CD4-positive, alpha-beta T cell treated with Interleukin-6 at 100 ng/mL for 8 hours (primary cell): ENCODE measurements around the gene MAGI2.

Source experiments
- DNase-seq: peaks from one replicate; pipeline ENCODE4 v3.0.0-alpha.2; 2020; ENCODE audit warnings: mixed read lengths, low spot score

The MAGI2 gene

DNA sequence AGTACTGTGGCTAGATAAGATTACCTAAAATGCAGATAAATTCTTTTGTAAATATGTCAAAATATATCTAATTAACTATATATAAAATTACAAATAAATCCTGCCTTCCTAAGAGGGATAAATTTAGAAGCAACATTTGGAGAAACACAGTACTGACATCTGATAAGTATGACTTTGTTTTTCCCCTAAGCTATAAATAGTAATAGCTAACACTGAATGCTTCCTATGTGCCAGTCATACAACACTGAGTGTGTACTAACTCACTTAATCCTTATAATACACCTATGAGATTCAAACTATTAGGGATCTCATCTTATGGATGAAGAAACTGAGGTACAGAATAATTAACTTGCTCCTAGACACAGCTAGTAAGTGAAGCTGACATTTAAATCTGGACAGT lies 733.4 kb downstream of the MAGI2 start:
- DNase-seq = no peak

DNA sequence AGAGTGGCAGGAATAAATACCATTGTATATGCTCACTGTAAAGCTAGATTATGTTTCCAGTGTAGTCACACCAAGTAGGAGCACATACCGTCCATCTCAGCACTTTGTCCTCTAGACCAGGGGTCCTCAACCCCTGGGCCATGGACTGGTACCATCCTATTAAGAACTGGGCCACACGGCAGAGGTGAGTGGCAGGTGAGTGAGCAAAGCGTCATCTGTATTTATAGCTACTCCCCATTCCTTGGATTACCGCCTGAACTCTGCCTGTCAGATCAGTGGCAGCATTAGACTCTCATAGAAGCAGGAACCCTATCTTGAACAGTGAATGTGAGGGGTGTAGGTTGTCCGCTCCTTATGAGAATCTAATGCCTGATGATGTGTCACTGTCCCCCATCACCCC lies 735.3 kb downstream of the MAGI2 start:
- DNase-seq = no peak

DNA sequence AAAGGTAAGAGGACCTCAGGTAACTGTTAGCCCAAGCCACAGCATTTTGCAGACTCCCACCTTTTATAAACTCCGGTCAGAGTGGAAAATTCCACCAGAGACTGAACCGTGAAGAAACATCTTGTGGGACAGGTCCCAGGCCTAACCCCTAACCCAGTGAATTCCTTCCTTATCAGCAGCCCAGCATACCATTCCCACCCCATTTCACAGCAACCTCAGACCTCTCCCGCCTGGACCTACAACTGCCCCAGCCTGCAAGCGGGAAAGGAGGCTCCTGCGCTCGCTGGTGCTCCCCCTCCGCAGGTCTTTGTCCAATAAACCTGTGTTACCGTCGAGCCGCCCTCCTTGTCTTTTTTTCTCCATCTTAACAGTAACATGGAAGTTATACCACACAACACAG lies 736.6 kb downstream of the MAGI2 start:
- DNase-seq = no peak

DNA sequence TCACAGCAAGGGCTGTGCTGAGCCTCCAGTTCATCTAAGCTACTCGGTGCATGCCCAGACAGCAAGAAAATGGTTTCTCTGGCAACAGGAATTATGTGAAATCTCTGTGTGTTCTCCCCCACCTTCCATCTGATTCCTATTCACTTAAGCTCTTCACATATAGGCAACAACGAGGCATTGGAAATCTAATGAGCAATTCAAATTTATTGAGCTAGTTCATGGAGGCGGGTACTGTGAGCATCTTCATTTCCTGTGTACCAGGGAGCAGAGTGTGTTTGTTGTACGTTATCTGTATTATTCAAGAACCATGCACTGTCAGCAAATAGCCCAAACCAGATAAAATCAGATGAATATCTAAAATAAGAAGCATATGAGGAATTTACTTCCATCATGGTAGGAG lies 739.1 kb downstream of the MAGI2 start:
- no peak for DNase-seq

DNA sequence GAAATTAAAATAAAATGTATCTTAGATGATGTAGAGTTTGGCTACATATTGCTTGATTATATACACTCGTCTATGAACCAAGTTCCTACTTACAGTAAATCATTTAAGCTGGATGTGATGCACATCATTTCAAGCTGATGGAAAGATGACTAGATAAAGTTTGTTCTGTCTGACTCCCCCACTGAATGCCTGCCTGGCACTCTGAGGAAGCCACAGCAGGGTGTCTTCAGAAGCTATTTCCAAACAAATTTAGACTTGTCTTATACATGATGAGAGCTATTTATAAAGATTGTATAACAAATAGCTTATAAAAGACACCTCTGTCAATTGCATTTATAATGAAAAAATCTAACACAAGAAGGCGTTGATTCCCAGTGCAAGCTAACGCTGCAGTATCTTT lies 741.4 kb downstream of the MAGI2 start:
- no peak for DNase-seq

DNA sequence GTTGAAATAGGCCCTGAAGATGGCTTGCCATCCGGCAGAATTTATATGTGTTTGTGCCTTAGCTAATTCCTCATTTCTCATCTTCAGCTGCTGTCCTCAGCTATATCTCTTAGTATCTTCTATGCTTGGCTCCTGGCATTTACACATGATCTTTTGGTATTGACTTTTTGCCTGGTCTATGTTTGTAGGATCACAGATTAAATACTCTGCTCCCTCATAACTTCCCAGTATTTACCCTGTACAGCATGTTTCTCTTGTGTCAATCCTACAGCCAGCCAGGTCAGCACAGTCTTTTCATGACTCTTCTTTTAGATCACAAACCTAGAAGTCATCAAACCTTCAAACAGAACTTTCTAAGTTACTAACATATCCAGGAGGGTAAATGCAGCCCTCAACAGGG lies 743.8 kb downstream of the MAGI2 start:
- no peak for DNase-seq

DNA sequence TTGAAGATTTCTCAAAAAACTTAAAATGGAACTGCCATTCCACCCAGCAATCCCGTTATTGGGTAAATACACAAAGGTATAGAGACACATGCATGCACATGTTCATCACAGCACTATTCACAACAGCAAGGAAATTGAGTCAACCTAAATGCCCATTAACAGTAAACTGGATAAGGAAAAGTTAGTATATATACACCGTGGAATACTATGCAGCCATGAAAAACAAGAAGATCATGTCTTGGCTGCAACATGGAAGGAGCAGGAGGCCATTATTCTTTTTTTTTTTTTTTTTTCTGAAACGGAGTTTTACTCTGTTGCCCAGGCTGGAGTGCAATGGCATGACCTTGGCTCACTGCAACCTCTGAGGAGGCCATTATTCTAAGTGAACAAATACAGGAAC lies 749.0 kb downstream of the MAGI2 start:
- no peak for DNase-seq

DNA sequence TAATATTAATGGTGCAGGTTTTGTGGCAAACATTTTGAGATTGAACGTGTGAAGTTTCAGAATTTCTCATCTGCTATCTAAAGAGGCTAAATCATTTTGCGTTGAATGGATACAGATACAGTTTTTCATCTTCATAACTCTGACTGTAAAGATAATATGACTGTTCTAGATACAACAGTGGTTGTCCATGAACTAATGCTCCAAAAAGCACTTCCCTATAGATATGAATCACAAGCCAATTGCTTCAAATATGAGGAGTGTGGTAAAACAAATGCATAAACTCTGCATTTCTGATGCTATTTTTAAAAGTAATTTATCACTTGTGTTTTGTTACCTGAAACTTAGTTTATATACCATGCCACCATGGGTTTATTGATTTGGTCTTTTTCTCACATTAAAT lies 750.1 kb downstream of the MAGI2 start:
- no peak for DNase-seq

DNA sequence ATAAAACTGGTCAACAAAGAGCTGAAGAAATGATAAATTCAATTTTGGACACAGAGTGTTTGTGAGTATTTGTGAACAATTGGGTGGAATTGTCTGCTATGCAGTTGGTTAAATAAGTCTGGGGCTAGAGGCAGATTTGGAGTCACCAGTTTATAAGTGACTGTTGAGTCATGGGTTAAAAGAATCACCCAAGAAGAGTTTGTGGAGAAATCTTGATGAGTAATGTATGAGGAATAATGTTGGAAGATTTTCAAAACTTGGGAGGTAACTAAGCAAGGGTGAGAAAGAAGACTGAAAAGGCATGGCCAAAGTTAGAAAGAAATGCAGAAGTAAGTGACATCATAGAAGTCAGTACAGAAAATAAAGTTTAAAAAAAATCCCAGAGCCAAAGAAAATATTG lies 750.7 kb downstream of the MAGI2 start:
- DNase-seq = no peak

DNA sequence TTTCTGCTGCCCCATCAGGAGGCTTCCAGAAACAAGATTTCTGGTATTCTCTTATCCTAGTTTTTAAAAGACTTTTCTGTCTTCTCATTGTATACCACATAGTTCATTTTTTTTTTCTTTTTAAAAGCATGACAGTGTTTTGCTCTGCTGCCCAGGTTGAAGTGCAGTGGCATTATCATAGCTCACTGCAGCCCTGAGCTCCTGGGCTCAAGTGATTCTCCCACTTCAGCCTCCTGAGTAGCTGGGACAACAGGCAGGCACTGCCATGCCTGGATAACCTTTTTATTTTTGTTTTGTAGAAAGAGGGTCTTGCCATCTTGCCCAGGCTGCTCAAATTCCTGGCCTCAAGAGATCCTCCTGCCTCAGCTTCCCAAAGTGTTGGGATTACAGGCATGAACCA lies 757.6 kb downstream of the MAGI2 start:
- DNase-seq = no peak

DNA sequence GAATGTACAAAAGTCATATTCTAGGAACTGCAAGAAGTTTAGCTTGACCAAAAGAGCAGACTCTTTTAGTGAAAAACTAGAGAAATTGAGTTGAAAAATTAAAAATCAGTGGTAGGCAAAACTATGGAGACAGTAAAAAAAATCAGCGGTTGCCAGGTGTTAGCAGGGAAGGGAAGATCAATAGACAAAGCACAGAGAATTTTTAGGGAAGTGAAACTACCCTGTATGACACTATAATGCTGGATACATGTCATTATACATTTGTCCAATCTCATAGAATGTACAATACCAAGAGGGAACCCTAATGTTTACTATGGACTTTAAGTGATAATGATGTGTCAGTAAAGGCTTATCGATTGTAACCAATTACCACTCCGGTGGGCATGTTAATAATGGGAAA lies 761.9 kb downstream of the MAGI2 start:
- DNase-seq = no peak

DNA sequence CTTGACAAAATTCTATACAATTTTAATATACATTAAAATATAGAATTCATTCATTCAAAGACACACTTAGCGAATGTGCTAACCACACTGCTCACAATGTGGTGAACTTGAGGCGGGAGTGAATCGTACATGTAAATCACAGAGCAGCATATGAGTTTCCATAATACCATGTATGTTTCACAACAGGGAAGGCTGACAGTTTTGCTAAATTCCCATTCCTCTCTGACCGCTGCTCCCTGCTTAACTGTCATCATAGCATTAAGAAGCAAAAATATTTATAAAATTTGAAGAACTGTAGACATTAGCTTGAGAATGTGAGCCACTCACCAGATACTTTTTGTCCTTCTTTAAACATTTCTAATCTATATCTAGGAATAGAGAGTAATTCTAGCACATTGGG lies 763.3 kb downstream of the MAGI2 start:
- no peak for DNase-seq

DNA sequence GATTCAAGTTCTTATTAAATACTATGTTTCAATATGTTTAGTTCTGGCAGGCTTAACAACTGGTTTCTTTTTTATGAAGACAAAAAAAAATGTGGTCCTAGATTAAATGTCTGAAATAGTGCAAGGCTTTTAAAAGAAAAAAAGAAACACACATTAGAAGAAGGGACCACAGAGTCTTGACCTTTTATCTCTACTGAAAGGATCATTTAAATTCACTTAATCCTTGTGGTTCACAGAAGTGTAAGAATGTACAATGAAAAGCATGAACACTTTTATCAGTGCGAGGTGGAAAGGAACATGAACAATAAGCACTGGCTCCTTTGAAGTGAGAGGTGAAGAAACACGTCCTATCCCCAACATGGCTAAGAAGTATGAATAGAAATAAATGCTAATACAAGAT lies 765.1 kb downstream of the MAGI2 start:
- DNase-seq = no peak

DNA sequence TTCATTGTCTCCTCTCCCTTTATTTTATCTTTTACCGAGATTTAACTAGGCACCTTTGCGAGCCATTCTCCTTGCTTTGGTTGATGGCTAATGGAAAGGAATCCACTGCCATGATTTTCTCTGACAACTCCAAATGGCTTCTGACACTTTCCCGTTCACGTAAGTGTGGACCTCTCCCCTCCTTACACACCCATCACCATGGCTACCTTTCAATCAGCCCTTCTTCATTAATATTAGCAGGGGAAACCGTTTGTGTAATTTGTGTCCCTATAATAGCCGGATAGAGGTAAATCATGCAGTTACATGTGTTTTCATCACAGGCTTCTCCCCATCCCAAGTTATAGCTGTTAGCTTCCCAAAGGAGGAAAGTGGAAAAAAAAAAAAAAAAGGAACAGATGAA lies 767.3 kb downstream of the MAGI2 start:
- DNase-seq = no peak

DNA sequence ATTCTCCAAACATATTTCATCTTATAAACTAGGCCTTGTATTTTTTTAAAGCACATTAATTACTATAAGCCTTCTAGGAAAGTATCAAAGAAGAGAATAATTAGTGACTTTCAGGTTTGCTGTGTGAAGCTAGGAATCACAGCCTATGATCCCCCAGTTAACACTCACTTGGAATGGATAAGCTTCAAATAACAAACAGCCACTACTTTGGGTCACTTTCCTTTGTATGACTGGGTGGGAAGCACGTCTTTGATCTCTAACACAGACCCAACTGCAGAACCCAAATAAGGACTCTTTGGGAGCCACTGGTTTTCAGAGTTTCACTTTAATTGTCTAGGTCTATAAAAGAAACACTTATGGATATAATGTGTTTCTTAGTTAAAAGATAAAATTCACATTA lies 769.3 kb downstream of the MAGI2 start:
- DNase-seq = no peak

DNA sequence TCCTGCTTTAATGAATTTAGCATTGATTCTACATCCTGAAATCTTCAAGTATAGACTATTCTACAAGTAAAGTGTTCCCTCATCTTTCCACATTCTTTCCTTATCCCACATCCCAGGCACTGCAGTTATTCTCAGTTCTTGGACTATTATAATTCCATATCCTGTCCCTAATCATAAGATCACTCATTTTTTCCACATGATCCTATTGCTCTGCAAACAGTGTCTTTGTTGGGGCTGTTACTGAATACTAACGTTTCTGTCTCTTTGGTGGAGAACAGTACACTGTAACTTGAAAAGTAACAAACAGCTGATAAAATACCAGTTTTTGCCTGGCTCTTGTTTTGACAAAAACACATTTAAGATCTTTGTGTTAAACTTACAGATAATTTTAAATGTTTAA lies 769.9 kb downstream of the MAGI2 start:
- DNase-seq = no peak

DNA sequence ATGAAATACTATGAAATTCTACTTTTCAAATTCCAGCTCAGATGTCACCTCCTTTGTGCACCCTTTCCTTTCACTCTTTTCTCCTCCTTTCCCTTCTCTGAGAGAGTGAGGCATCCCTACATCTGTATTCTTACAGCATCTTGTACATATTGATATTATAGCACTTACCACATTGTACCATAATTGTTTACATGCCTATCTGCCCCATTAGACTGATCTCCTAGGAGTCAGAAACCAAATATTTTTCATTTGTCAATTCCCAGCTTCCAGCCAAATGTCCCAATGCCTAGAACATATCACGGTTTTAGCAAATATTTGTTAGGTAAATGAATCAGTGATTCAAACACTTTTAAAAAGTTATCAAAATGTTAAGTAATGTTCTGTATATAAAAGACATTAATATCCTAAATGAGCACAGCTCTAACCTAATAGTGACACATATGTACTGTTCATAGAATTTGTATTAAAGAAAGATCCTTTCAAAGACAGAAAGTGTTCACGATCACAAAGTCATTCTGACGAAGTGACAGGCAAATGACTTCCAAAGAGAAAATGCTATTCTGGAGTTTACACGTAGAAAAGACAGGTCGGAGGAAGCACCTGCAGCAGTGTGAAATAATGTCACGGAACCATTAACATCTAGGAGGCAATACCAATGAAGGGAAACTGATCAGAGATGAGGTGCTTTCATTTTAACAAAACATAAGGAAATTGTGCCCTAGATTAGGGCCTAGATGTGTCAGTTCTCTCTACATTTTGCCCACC lies 774.2 kb downstream of the MAGI2 start:
- no peak for DNase-seq

DNA sequence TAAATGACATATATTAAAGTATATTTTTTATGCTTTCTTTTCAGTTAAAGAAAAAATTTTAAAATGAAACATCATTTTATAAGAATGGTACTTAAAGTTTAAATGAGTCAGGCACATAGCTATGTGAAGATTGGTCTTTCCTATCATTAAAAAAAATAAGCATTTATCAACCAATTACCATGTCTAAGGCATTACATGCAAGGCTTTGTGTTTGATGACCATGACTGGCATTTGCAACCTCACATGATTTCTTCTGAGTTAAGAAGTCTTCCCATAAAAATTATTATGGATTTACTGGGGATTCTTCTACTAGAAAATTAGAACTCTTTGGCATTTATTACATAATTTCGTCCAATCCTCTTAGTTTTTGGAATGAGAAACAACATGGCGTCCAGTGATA lies 776.1 kb downstream of the MAGI2 start:
- DNase-seq = no peak

DNA sequence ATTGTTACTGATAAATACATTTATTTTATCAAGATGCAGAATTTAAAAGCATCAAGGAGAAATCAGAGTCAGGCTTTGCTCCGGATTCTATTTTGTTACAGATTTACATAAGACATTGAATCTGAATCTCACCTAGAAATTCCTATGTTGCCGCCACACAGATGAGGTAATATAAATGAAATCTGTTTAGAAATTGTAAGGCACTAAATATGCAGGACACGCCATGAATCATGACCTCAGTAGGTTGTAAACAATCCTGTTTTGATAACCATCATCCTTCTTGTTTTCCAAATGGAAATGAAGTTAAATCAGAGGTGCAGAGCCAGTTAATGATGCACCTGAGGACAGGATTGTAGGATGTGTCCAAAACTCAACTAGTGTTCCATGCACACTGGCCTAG lies 778.0 kb downstream of the MAGI2 start:
- no peak for DNase-seq

DNA sequence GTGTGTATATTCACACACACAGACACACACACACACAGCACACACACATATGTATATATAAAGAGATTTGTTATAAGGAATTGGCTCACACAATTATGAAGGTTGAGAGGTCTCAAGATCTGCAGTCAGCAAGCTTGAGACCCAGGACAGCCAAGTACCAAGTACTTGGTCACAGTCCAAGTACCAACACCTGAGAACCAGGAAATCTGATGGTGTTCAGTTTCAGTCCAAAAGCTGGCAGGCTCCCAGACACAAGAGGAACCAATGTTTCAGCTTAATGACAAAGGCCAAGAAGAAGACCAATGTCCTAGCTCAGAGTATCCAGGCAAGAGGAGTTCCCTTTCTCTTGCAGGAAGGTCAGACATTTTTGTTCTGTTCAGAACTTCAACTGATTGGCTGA lies 780.2 kb downstream of the MAGI2 start:
- DNase-seq = no peak

DNA sequence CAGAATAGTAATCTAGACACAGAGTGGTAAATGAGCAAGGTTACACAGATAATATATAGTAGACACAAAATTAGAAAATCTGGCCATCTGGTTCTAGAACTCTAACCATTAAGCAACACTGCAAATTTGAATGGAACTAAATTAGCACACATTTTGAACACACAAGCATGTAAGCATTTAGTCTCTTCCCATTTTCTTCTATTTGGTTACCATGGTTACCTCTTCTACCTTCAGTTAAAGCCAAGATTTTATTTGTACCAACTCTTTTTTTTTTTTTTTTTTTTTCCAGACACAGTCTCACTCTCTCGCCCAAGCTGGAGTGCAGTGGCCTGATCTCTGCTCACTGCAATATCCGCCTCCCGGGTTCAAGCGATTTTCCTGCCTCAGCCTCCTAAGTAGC lies 790.5 kb downstream of the MAGI2 start:
- DNase-seq = no peak

DNA sequence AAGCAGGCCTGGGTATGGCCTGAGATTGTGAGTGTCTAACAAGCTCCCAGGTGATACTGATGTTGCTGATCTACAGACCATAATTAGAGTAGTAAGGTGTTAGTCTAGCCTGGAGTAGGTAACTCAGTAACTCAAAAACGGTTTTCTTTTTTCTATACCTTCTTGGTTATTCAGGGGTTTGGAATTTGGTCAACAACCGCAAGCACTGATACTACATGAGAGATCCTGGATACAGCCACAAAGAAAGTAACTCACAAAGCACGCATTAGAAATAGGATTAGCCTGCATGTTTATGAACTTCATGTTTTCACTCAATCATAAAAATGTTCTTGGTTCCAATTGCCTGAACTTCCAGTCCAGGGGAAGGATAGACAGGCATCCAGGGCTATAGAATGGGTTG lies 803.5 kb downstream of the MAGI2 start:
- DNase-seq = no peak

DNA sequence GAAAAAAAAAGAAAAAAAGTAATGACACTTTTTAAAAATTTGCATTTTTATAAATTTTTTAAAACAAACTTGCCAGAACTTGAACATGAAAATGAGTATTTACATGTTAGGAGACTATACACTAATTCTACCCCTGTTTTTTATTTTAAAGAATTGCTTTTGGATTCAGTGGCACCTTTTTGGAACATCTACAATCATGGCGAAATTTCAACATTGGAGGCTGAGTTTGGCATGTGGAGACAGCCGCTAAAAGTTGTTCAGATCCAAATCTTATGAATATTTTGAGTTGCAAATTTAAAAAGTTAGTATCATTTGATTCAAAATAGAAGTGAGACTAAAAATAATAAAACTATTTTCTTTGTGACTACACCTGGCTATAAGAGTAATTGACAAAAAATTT lies 804.2 kb downstream of the MAGI2 start:
- no peak for DNase-seq

DNA sequence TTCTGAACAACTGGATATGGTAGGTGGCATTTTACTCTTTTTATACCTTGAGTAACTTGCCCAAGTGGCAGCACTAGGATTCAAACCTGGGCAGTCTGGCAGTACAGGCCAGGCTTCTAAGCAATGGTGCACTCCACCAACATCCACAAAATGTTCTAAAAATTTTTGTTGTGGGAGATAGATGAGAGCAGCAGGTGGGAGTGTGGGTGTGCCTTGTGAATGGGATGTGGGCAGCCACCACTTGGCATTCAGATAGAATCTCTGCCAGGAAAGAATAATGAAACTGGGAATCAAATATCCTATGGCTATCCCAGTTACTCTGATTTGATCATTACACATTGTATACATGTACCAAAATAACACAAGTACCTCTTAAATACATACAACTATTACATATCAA lies 810.7 kb downstream of the MAGI2 start:
- DNase-seq = no peak

DNA sequence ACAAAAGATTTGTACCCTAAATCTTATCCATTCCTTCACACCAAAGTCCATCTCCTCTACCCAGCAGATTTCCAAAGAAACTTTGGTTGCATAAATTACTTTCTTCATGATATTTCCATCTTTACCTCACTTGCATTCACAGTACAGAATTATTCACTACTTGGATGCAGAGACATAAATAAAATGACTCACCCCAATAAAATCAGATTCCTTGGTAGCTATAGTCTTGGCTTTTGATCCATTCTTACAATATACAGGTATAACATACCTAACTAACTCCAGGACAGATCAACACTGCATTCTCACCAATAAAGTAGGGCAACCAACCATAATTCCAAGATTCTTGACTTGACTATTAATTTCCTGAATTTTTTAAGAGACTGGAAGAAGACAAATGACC lies 815.1 kb downstream of the MAGI2 start:
- no peak for DNase-seq
